HG03064 (cell line): ENCODE results near the gene CCT3.
"Not testable (repeated sequence)": the region's sequence is repeated elsewhere in the genome, so short reads cannot be mapped to it uniquely, and the experiment has no call there.

Experiments
- ATAC-seq: cut with Tn5 transposase; IDR thresholded peaks from one replicate; pipeline ENCODE4 v1.9.1; 2021; ENCODE audit warnings: low read depth; ENCODE audit not compliant: unreplicated experiment

Gene CCT3

GRCh38 chr1:156337052-156337887 is 822 bp downstream of the CCT3 start:
- no peak for ATAC-seq

GRCh38 chr1:156336242-156336641 is 1.9 kb downstream of the CCT3 start:
- ATAC-seq: no peak

DNA sequence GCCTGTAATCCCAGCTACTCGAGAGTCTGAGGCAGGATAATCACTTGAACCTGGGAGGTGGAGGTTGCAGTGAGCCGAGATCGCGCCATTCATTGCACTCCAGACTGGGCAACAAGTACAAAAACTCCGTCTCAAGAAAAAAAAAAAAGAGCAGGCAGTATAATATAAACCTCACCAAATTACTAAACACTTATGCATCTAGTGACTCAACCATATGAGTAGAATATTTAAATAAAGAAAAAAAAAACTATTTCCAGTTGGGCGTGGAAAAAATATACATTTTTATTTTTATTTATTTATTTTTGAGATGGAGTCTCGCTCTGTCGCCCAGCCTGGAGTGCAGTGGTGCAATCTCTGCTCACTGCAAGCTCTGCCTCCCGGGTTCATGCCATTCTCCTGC is 14.9 kb downstream of the CCT3 start:
- not testable (repeated sequence) for ATAC-seq

- no peak for ATAC-seq
These were observed 17.5 kb downstream of the CCT3 start for GRCh38 chr1:156320560-156320959.

DNA sequence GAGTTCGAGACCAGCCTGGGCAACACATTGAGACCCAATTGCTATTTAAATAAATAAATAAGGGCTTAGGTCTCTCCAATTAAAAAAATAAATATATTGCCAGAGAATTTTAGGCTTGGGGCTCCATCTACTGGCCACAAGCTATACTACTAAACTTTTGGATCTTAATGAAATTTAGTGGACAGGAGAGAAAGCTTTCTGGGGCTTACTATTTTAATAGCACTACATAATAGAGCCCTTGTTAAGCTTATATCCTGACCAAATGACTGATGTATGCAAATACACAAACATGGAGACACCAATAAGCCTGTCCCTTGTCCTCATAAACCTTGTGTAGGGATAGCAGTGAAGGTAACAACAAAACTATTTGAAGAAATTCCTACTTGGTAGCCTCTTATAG is 18.4 kb downstream of the CCT3 start:
- no peak for ATAC-seq

- ATAC-seq: no peak
These were observed 21.2 kb downstream of the CCT3 start for GRCh38 chr1:156316909-156317308.

DNA sequence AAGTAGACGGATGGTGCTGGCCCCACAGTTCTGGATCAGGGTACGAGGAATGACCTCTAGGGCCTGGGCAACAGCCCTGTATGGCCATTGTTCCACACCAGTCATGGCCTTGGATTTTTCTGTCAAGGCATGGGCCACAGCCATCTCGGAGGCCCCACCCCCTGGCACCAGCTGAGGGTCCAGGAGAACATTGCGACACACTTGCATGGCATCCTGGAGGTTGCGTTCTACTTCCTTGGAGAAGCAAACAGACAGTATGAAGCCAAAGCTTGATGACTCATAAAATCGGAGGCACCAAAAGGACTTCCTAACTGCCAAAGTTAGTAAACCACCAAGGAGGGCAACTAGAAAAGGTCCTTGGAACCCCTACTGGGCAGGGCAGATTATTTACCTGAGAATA is 27.1 kb downstream of the CCT3 start:
- ATAC-seq: no peak

DNA sequence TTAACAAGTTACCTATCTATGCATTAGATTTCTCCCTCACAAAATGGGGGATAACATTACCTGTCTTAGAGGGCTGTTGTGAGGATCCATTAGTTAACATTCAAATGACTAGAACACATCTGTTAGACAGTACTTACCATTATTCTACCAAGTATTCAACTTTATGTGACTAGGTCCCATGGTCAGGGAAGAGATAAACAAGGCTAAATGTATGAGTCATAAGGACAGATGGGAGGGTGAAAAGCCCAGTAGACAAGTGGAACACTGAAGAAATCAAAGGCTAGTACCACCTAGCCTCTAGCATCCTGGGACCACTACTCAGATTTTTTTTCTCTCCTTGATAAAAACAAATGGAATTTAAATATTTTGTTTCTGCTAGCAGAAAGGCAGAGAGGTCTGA is 30.0 kb downstream of the CCT3 start:
- no peak for ATAC-seq

- no peak for ATAC-seq
These were observed 32.9 kb downstream of the CCT3 start for GRCh38 chr1:156305215-156305614.

DNA sequence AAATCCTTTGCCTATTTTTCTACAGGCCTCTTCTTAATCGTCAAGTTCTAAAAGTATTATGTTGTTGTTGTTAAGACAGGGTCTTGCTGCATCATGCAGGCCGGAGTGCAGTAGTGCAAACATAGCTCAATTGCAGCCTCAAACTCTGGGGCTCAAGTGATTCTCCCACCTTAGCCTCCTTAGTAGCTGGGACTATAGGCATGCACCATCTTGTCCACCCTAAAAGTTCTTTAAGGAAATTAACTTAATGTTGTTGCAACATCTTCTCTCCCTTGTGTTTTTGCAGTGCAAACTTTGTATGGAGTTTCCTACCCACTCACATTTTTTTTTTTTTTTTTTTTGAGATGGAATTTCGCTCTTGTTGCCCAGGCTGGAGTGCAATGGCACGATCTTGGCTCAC is 34.9 kb downstream of the CCT3 start:
- no peak for ATAC-seq

DNA sequence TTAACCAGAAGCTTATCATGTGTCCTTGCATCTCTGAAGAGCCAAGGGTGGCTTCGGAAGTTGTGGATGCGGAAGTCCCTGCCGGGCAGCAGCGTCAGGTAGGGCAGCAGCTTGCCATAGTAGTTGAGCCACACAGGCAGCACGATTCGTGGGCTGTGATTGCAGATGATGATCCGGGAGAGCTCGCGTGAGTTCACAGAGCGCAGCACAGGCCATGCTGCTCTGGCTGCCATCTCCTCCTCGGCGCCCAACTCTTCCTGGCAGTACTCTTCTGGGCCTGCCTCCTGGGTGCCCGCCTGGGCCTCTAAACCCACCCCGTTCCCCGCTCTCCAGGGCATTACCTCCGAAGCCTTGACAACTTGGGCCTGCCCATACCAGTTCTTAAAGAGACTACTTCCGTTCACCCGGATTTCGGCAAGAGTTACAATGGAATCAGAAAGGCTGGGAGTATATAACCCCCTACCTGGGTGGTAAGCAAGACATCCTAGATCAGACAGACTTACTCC is 39.2 kb downstream of the CCT3 start, which contains the start of gene VHLL:
Gene VHLL, minus strand, starts transcription at position 456 of the 506 bp plus-strand sequence. Its CDS starts 118 bp downstream, at position 338.
- no peak for ATAC-seq

DNA sequence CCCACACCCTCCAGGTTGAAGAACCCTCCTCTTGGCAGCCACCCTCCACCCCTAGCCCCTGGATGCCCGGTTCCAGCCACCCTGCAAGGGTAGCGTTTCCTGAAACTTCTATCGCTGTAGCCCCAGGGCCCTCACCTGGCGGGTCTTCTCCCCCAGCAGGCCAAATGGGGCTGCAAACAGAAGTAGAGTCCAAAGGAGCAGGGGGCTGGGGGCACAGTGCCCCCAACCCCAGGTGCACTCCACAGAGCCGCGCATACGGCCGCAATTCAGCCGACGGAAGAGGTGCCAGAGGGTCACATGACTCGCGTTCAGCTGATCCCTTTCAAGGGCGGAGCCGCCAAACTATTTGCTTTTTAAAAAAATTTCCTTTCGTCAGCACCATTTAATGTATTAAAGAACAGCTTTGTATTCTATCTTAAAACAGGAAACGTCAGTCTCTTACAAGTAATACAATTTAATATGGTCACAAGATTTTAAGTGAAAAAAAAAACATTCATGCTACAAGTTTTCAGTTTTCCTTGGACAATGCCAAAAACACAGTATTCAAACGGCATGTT is 42.6 kb downstream of the CCT3 start, which contains the start of gene GLMP:
Gene GLMP, minus strand, starts transcription at position 289 of the 557 bp plus-strand sequence. Its CDS starts 34 bp downstream, at position 255.
- no peak for ATAC-seq

- no peak for ATAC-seq
These were observed 44.2 kb downstream of the CCT3 start for GRCh38 chr1:156293895-156294294.

DNA sequence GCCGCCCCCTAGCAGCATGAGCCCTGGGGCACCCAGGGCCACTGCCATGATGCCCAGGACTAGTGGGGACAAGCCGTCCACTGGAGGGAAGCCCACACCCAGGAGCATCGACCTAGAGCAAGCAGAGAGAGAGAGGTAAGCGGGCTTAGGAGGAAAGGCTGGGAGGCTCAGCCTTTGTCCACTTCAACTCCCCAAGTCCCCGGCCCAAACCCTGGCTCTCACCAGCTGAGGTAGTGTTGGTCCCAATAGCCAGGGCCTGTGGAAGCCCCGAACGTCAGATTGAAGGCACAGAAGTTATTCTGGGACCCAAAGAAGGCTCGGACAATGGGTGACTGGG is 45.0 kb downstream of the CCT3 start:
- ATAC-seq: no peak

DNA sequence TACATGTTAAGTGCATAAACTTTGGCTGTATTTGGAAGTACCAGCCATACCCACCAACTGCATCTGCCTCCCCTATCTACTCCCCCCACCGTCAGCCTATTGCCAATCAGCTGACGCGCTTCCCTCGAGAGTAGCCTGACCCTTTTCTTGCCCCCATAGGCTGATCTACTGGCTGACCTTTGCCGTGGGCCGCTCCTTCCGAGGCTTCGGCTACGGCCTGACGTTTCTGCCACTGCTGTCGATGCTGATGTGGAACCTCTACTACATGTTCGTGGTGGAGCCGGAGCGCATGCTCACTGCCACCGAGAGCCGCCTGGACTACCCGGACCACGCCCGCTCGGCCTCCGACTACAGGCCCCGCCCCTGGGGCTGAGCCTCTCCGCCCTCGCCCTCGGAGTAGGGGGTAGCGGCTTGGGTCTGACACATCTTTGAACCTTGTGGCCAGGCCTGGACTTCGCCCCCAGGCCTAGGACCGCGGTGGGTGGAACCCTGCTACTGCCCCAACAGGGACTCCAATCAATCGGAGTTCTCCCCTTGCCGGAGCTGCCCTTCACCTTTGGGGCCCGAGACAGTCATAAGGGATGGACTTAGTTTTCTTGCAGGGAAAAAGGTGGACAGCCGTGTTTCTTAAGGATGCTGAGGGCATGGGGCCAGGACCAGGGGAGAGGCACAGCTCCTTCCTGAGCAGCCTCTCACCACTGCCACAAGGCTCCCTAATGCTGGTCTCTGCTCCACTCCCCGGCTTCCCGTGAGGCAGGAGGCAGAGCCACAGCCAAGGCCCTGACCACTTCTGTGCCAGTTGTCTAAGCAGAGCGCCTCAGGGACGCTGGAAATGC is 46.6 kb downstream of the CCT3 start:
- ATAC-seq: no peak

GRCh38 chr1:156289857-156290256 is 48.2 kb downstream of the CCT3 start:
- ATAC-seq: no peak

DNA sequence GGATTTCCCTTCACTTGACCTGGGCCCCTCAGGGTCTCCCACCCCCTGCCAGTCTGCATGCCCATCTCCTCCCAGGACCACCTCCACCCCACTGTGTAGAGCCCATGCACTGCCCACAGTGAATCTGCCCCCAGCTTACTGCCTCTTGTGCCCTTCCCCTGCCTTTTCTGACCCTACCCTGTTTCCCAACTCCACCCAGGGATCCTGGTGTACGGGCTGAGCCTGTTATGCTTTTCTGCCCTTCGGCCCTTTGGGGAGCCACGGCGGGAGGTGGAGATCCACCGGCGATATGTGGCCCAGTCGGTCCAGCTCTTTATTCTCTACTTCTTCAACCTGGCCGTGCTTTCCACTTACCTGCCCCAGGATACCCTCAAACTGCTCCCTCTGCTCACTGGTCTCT is 52.0 kb downstream of the CCT3 start:
- ATAC-seq: no peak

DNA sequence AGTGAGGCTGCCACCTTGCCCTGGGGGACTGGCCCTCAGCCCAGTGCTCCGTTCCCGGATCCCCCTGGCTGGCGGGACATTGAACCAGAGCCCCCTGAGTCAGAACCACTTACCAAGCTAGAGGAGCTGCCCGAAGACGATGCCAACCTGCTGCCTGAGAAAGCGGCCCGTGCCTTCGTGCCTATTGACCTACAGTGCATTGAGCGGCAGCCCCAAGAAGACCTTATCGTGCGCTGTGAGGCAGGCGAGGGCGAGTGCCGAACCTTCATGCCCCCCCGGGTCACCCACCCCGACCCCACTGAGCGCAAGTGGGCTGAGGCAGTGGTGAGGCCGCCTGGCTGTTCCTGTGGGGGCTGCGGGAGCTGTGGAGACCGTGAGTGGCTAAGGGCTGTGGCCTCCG is 52.7 kb downstream of the CCT3 start:
- ATAC-seq: no peak

- ATAC-seq: no peak
These were observed 53.3 kb downstream of the CCT3 start for GRCh38 chr1:156284757-156285156.

- no peak for ATAC-seq
These were observed 54.0 kb downstream of the CCT3 start, which contains the start of gene TMEM79 for GRCh38 chr1:156284112-156284511. TMEM79 (plus strand) TSS chr1:156284325; CDS start chr1:156285227, 902 bp downstream.

DNA sequence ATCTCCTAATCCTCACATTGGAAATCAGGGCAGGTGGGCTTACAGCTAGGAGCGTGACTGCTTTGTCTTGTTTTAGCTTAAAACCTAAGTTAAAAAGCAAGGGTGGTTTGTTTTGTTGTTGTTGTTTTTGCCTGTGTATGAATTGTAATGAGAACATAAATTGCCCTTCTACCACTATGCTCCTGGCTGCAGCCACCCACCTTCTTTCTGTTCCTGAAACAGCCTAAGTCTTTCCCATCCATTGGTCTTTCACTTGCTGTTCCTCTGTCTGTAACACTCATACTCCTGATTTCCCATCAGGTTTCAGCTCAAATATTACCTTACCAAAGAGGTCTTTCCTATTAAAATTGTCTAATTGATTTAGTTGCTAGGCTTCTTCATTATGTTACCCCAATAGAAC is 54.6 kb downstream of the CCT3 start:
- ATAC-seq: no peak
